K562 (cell line): ENCODE results near the gene PLEKHA7. TPM values are rescaled to one million over a fixed set of nuclear protein-coding genes. Genes with fewer than 3 reads are reported as not detected.

Experiments
- ATAC-seq: fragments of 200-7000 bp; cut with Tn5 transposase; 3 replicates; pipeline ENCODE4 v1.9.1; 2020; ENCODE audit warnings: moderate library complexity
- BruUV-seq: library from RNA; stranded (reverse); fragments of 400-500 nt; replicated peaks from 2 replicates; lab custom pipeline; 2021; lab: Mats Ljungman, UMichigan
- CTCF ChIA-PET: fragments of 300-600 bp; formaldehyde crosslinking; extraction: SDS; loops from one replicate; lab custom pipeline; 2021; ENCODE audit warnings: low intra/inter-chr PET ratio; lab: Yijun Ruan, JAX
- POLR2A ChIA-PET: fragments of 300-600, 350-650 bp; sonication (Branson Sonifier 250); formaldehyde crosslinking; extraction: SDS; loops from one replicate; lab custom pipeline; 2021; ENCODE audit warnings: antibody characterized with exemption, inconsistent platforms; lab: Yijun Ruan, JAX
- DNase-seq, 4 experiments: peaks; one replicate each; pipeline versions ENCODE4 v3.0.0 to v3.0.0-alpha.2; 2011 to 2018; ENCODE audit warnings: low spot score in 3 of 4, mixed read lengths in 3 of 4; ENCODE audit errors: extremely low read depth in 1 of 4
- FAIRE-seq: peaks from 2 replicates; lab custom pipeline; 2011; peaks lifted over from hg19 to GRCh38; lab: Jason Lieb, UNC
- H2AFZ ChIP-seq: 2 replicates; pipeline ENCODE4 v1.6.0; 2011; ENCODE audit warnings: low read depth, low read length, control low read depth, inconsistent platforms
- H3K27ac ChIP-seq: fragments of 200-600 bp; 3 replicates; pipeline ENCODE4 v1.8.0; 2011; ENCODE audit warnings: low read depth, mild to moderate bottlenecking, control low read depth, inconsistent platforms, low read length, moderate library complexity, mixed read lengths; ENCODE audit errors: extremely low read depth
- H3K27me3 ChIP-seq, 2 experiments: fragments of 300-600 bp in 1 of 2; 2 replicates in 1 of 2; 3 replicates in 1 of 2; pipeline versions ENCODE4 v1.6.0 to v1.8.0; 2011; ENCODE audit warnings: inconsistent platforms in 2 of 2, low read length in 2 of 2, mild to moderate bottlenecking in 1 of 2, mixed read lengths in 1 of 2, moderate library complexity in 1 of 2; ENCODE audit not compliant: control insufficient read depth in 2 of 2, insufficient read depth in 2 of 2
- H3K36me3 ChIP-seq: fragments of 300-600 bp; 3 replicates; pipeline ENCODE4 v1.8.0; 2011; ENCODE audit warnings: mild to moderate bottlenecking, low read length, inconsistent platforms; ENCODE audit not compliant: control insufficient read depth, insufficient read depth
- H3K4me1 ChIP-seq, 2 experiments: fragments of 200-600 bp in 1 of 2; replicated peaks in 1 of 2; 2 replicates in 1 of 2; 3 replicates in 1 of 2; pipeline versions ENCODE4 v1.5.1 to v1.8.0; 2011; ENCODE audit warnings: inconsistent platforms in 2 of 2, low read length in 2 of 2, mild to moderate bottlenecking in 1 of 2, mixed read lengths in 1 of 2, moderate library complexity in 1 of 2; ENCODE audit not compliant: control insufficient read depth in 2 of 2, insufficient read depth in 2 of 2
- H3K4me2 ChIP-seq: 2 replicates; pipeline ENCODE4 v1.6.1; 2011; ENCODE audit warnings: low read length, control low read depth, inconsistent platforms, mixed read lengths; ENCODE audit not compliant: insufficient read depth
- H3K4me3 ChIP-seq: fragments of 200-600 bp; sonication (generic), shearing (Covaris generic); 2 replicates; pipeline ENCODE4 v1.5.1; 2016; ENCODE audit warnings: control low read depth, inconsistent platforms
- H3K79me2 ChIP-seq: fragments of 200-600 bp; 3 replicates; pipeline ENCODE4 v1.8.0; 2011; ENCODE audit warnings: low read length, inconsistent platforms; ENCODE audit not compliant: control insufficient read depth, insufficient read depth
- H3K9ac ChIP-seq, 2 experiments: 2 replicates each; pipeline versions ENCODE4 v1.6.0 to v1.6.1; 2011; ENCODE audit warnings: low read depth in 2 of 2, low read length in 2 of 2, control low read depth in 1 of 2, inconsistent platforms in 1 of 2, mild to moderate bottlenecking in 1 of 2, mixed read lengths in 1 of 2; ENCODE audit not compliant: insufficient read depth in 1 of 2
- H3K9me1 ChIP-seq: one replicate; pipeline ENCODE4 v1.6.0; 2011; ENCODE audit warnings: inconsistent platforms, mild to moderate bottlenecking, low read length, moderate library complexity; ENCODE audit not compliant: control insufficient read depth, insufficient read depth
- H3K9me3 ChIP-seq: replicated peaks from 2 replicates; pipeline ENCODE4 v1.5.1; 2011; ENCODE audit warnings: low read depth, low read length, inconsistent platforms; ENCODE audit not compliant: control insufficient read depth, insufficient read depth
- H4K20me1 ChIP-seq: replicated peaks from 2 replicates; pipeline ENCODE4 v1.6.1; 2011; ENCODE audit warnings: low read length, inconsistent platforms, mixed read lengths; ENCODE audit not compliant: control insufficient read depth, insufficient read depth
- ILF3 ChIP-seq: fragments of 450-650 bp; IDR thresholded peaks from 2 replicates; pipeline ENCODE4 v1.6.1; 2018; ENCODE audit warnings: antibody characterized with exemption, mild to moderate bottlenecking, moderate library complexity, borderline replicate concordance
- RFX1 ChIP-seq: fragments of 450-650 bp; IDR thresholded peaks from 2 replicates; pipeline ENCODE4 v1.6.1; 2016; ENCODE audit warnings: mild to moderate bottlenecking, moderate library complexity
- WGBS: fragments of 100-300 bp; shearing (Covaris generic); methylation state at CpG from one replicate; pipeline ENCODE4 v1.1.6; 2016; ENCODE audit warnings: low coverage, mixed read lengths; ENCODE audit not compliant: insufficient coverage; ENCODE audit errors: missing lambda C conversion rate; 5-methylcytosine and 5-hydroxymethylcytosine counted together
- in situ Hi-C: fragments of 300-500 bp; cut with MboI; formaldehyde crosslinking; loops from 4 replicates; pipeline ENCODE4 v1.15.0; 2018; ENCODE audit warnings: inconsistent platforms, mixed read lengths
- intact Hi-C: fragments of 100-400 bp; cut with micrococcal nuclease; formaldehyde crosslinking; loops from 2 replicates; pipeline ENCODE4 v1.14.2; 2022
- polyA plus RNA-seq, 8 experiments: library from polyadenylated mRNA; depleted of rRNA in 4 of 8; stranded (reverse) in 5 of 8; unstranded in 3 of 8; fragments of >200 nt; fragmentation: Nextera tagmentation in 2 of 8; fragmentation: Illumina TruSeq in 1 of 8; extraction: Ambion mirVana in 2 of 8; extraction: Trizol in 1 of 8; gene quantifications; 2 replicates each; pipeline versions ENCODE4 v1.2.1 to v1.2.3, GENCODE V29; 2011 to 2014; ENCODE audit warnings: inconsistent platforms in 1 of 8, missing spikeins in 1 of 8
- total RNA-seq, 7 experiments: library from RNA; depleted of rRNA in 6 of 7; stranded (reverse); fragments of >200 nt in 6 of 7; fragmentation: Illumina TruSeq in 2 of 7; extraction: Trizol in 2 of 7; gene quantifications; 2 replicates each; pipeline versions ENCODE4 v1.2.1 to v1.2.3, GENCODE V29; 2011 to 2021; ENCODE audit warnings: low replicate concordance in 1 of 7
- TF ChIP-seq, protein P1 (sequence below): fragments of 450-650 bp; IDR thresholded peaks from 2 replicates; pipeline ENCODE4 v1.6.1; 2016
- TF ChIP-seq, protein P2 (sequence below): sonication (generic); formaldehyde crosslinking; IDR thresholded peaks from 2 replicates; pipeline ENCODE4 v1.8.0; 2023; ENCODE audit warnings: mild to moderate bottlenecking, missing genetic modification reagents

PLEKHA7 gene
- total and polyA plus RNA-seq, 9 of the 15 experiments (the other 6 are each of a cell fraction or from before 2014, with no cell fraction given), result 0.06 to 0.77 (median 0.20) TPM; not detected in 1

DNA sequence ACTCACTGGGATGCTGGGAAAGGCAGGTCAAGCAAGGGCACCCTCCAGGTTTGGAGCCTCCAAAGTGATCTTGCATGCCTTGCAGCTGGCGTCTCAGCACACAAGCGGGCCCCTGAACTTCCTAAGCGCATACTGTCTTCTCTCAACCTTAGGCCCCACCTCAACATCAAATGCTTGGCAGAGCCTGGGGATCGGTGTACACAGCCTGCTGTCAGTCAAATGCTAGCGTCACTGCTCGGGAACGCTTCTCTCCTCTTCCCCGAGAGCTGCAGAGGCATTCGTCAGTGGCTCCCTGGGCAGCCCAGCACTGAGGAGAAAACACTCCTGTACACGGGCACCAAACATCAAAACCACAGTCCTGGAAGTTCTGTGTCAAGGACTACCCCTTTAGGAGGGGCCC lies 150.8 kb downstream of the PLEKHA7 start:
- ATAC-seq (peak; percentile 31), DNase-seq (no peak), FAIRE-seq (no peak)
- WGBS, result 24% methylated on average over 10 of the region's 10 CpGs
- Histone ChIP-seq H3K36me3 (no peaks in the 10 kb centered on the region), H3K9ac (no peak overlapping the region), H3K9me3 (no peaks in the 10 kb centered on the region; the same call in 1 of the 2 replicates), H3K79me2 (no peaks in the 10 kb centered on the region), H3K4me3 (no peak overlapping the region), H3K4me1 (peaks cover 0 to 11% of the 10 kb centered on the region in 2 experiments; a peak in 3 of 5 replicates), H3K27me3 (peaks cover 0 to 3% of the 10 kb centered on the region in 2 experiments; a peak in 1 of 5 replicates), H2AFZ (0 out of 2 replicates have a peak overlapping the region, but pooled peaks have one; percentile 11), H3K4me2 (no peak overlapping the region), H4K20me1 (no peaks in the 10 kb centered on the region), H3K27ac (no peak overlapping the region), H3K9me1 (no peaks in the 10 kb centered on the region)
- POLR2A ChIA-PET, result interaction anchor here (0.7 to 1.2 kb wide), 2 partner anchors 8 to 569 kb away, joined by 3 to 5 read pairs; no protein-coding TSS in a partner anchor
- BruUV-seq, result no TSS peak
- CTCF ChIA-PET, result no interaction called here
- intact Hi-C loops, result no loop called here
- in situ Hi-C loops, result no loop called here
- no peak for TF ChIP-seq ILF3
- TF ChIP-seq, protein P1, sequence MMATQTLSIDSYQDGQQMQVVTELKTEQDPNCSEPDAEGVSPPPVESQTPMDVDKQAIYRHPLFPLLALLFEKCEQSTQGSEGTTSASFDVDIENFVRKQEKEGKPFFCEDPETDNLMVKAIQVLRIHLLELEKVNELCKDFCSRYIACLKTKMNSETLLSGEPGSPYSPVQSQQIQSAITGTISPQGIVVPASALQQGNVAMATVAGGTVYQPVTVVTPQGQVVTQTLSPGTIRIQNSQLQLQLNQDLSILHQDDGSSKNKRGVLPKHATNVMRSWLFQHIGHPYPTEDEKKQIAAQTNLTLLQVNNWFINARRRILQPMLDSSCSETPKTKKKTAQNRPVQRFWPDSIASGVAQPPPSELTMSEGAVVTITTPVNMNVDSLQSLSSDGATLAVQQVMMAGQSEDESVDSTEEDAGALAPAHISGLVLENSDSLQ, result peak; percentile 82

DNA sequence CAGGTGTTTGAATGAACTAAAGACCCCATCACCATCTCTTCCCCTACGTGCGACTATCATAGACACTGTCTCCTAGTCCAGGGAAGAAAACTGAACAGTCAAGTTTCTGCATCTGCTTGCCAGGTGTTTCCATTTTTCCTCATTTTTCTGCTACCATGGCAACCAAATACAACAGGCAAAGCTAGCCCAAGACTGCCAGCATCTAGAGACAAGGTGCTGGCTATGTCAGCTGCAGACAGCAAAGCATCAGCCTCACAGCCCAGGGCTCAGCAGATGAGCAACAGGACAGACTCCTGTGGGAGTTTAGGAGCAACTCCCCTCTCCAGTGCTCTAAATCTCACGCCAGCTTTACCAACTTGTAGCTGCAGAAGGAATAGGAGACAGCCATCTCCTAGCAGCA lies 151.5 kb downstream of the PLEKHA7 start:
- H3K4me1 ChIP-seq, result peaks cover 1 to 16% of the 10 kb centered on the region in 2 experiments; a peak in 3 of 5 replicates
- no peaks in the 10 kb centered on the region for H4K20me1 ChIP-seq
- DNase-seq (peak in 1 of 4 experiments; percentile 18), FAIRE-seq (no peak)
- no peaks in the 10 kb centered on the region for H3K79me2 ChIP-seq
- H3K9me3 ChIP-seq, result no peaks in the 10 kb centered on the region; the same call in 1 of the 2 replicates
- ChIA-PET CTCF (no interaction called here), POLR2A (interaction anchor here (1.2 kb wide), 1 partner anchor 9 kb away, joined by 5 read pairs; no protein-coding TSS in a partner anchor)
- H3K4me2 ChIP-seq, result no peak overlapping the region
- no peak overlapping the region for H2AFZ ChIP-seq
- no peak overlapping the region for H3K27ac ChIP-seq
- H3K36me3 ChIP-seq, result no peaks in the 10 kb centered on the region
- H3K9me1 ChIP-seq, result no peaks in the 10 kb centered on the region
- in situ Hi-C loops, result no loop called here
- H3K27me3 ChIP-seq, result peaks cover 0 to 3% of the 10 kb centered on the region in 2 experiments; a peak in 1 of 5 replicates
- TF ChIP-seq, protein P2, sequence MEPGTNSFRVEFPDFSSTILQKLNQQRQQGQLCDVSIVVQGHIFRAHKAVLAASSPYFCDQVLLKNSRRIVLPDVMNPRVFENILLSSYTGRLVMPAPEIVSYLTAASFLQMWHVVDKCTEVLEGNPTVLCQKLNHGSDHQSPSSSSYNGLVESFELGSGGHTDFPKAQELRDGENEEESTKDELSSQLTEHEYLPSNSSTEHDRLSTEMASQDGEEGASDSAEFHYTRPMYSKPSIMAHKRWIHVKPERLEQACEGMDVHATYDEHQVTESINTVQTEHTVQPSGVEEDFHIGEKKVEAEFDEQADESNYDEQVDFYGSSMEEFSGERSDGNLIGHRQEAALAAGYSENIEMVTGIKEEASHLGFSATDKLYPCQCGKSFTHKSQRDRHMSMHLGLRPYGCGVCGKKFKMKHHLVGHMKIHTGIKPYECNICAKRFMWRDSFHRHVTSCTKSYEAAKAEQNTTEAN (CRISPR knock-in tag), result no peak
- peak; percentile 75 for TF ChIP-seq RFX1
- TF ChIP-seq, all 486 proteins: peak for 1
- Histone ChIP-seq H3K9ac (no peak overlapping the region), H3K4me3 (no peak overlapping the region)
- ATAC-seq, result no peak
- 31% methylated on average over 3 of the region's 3 CpGs for WGBS
- intact Hi-C loops, result no loop called here
- BruUV-seq, result no TSS peak
